GM13977 (cell line): ENCODE data around the gene TEN1.

ENCODE experiments used
- DNase-seq: peaks from one replicate; pipeline ENCODE4 v3.0.0; 2012; ENCODE audit warnings: low spot score
- CTCF ChIP-seq: IDR thresholded peaks from 2 replicates; pipeline ENCODE4 v1.5.1; 2012; ENCODE audit warnings: mild to moderate bottlenecking, control low read depth; ENCODE audit not compliant: insufficient read depth; ENCODE audit errors: extremely low read depth, missing control alignments
- in situ Hi-C: fragments of 300-500 bp; cut with MboI; formaldehyde crosslinking; loops from one replicate; pipeline ENCODE4 v1.12.0; 2022; ENCODE audit warnings: low sequenced_read_pairs, low pct_unique_long_range_greater_than_20kb, mixed read lengths, inconsistent platforms; ENCODE audit not compliant: unreplicated experiment

TEN1 gene

GRCh38 chr17:76017481-76018339, 38.7 kb downstream of the TEN1 start:
- in situ Hi-C loops = loop anchor here (10.0 kb wide), 1 partner anchor 277 kb away; no protein-coding TSS in a partner anchor
- DNase-seq = no peak
- no peak for TF ChIP-seq CTCF

GRCh38 chr17:76018340-76018680, 39.3 kb downstream of the TEN1 start:
- TF ChIP-seq CTCF = no peak
- in situ Hi-C loops = loop anchor here (10.0 kb wide), 1 partner anchor 276 kb away; no protein-coding TSS in a partner anchor
- DNase-seq = no peak

- no peak for DNase-seq
- TF ChIP-seq CTCF = no peak
- in situ Hi-C loops = loop anchor here (10.0 kb wide), 1 partner anchor 276 kb away; no protein-coding TSS in a partner anchor
Observed at GRCh38 chr17:76018801-76019200, 39.8 kb downstream of the TEN1 start.

- TF ChIP-seq CTCF = no peak
- in situ Hi-C loops = loop anchor here (10.0 kb wide), 1 partner anchor 275 kb away; no protein-coding TSS in a partner anchor
- no peak for DNase-seq
Observed at GRCh38 chr17:76019833-76020467, 40.9 kb downstream of the TEN1 start.

GRCh38 chr17:76022285-76022684, 43.2 kb downstream of the TEN1 start:
- no peak for DNase-seq
- no peak for TF ChIP-seq CTCF
- in situ Hi-C loops = no loop called here

GRCh38 chr17:76022973-76023899, 44.2 kb downstream of the TEN1 start:
- no peak for DNase-seq
- in situ Hi-C loops = no loop called here
- TF ChIP-seq CTCF = no peak
